ENCODE results near the gene TMPO. TPM values are rescaled to one million over a fixed set of nuclear protein-coding genes. Genes with fewer than 3 reads are reported as not detected.
"Not testable (repeated sequence)": the region's sequence is repeated elsewhere in the genome, so short reads cannot be mapped to it uniquely, and the experiment has no call there.

Gene TMPO
- total RNA-seq, 1 donor: 52.1 TPM

GRCh38 chr12:98503342-98503591, 12.1 kb upstream of the TMPO start:
- Histone ChIP-seq H4K20me1 (ENCODE audit: insufficient read depth, low read length) (no peaks in the 10 kb centered on the region), H2AFZ (ENCODE audit: low read length) (peak overlapping the region; percentile 99), H3K4me3 (ENCODE audit: insufficient read depth, low read length) (peak overlapping the region; percentile 88), H3K79me2 (ENCODE audit: insufficient read depth, low read length) (no peaks in the 10 kb centered on the region), H3K36me3 (ENCODE audit: insufficient read depth, low read length) (no peaks in the 10 kb centered on the region), H3K27ac (ENCODE audit: low read depth, low read length) (peak overlapping the region; percentile 87), H3K9me3 (ENCODE audit: low read depth, low read length) (no peaks in the 10 kb centered on the region), H3K4me2 (ENCODE audit: insufficient read depth, low read length) (peak overlapping the region; percentile 93), H3K4me1 (ENCODE audit: insufficient read depth, low read length) (peaks cover 7% of the 10 kb centered on the region), H3K27me3 (ENCODE audit: insufficient read depth, low read length) (no peaks in the 10 kb centered on the region)
- DNase-seq (ENCODE audit: insufficient read length, low spot score, missing footprints): no peak
- no peak for TF ChIP-seq CTCF (IDR thresholded peaks at IDR 0.05; ENCODE audit: extremely low read depth, low read depth, low read length)

- Histone ChIP-seq H4K20me1 (ENCODE audit: insufficient read depth, low read length) (no peaks in the 10 kb centered on the region), H3K36me3 (ENCODE audit: insufficient read depth, low read length) (no peaks in the 10 kb centered on the region), H3K4me1 (ENCODE audit: insufficient read depth, low read length) (peaks cover 7% of the 10 kb centered on the region), H3K4me3 (ENCODE audit: insufficient read depth, low read length) (peak overlapping the region; percentile 88), H3K9me3 (ENCODE audit: low read depth, low read length) (no peaks in the 10 kb centered on the region), H3K27ac (ENCODE audit: low read depth, low read length) (peak overlapping the region; percentile 87), H3K79me2 (ENCODE audit: insufficient read depth, low read length) (no peaks in the 10 kb centered on the region), H3K27me3 (ENCODE audit: insufficient read depth, low read length) (no peaks in the 10 kb centered on the region), H2AFZ (ENCODE audit: low read length) (peak overlapping the region; percentile 99), H3K4me2 (ENCODE audit: insufficient read depth, low read length) (peak overlapping the region; percentile 93)
- DNase-seq (ENCODE audit: insufficient read length, low spot score, missing footprints): peak; percentile 90
- no peak for TF ChIP-seq CTCF (IDR thresholded peaks at IDR 0.05; ENCODE audit: extremely low read depth, low read depth, low read length)
Observed at GRCh38 chr12:98503592-98504367, 11.6 kb upstream of the TMPO start.

- H2AFZ ChIP-seq (ENCODE audit: low read length): peak overlapping the region; percentile 99
- H3K36me3 ChIP-seq (ENCODE audit: insufficient read depth, low read length): no peaks in the 10 kb centered on the region
- H3K27ac ChIP-seq (ENCODE audit: low read depth, low read length): no peak overlapping the region
- no peaks in the 10 kb centered on the region for H3K79me2 ChIP-seq (ENCODE audit: insufficient read depth, low read length)
- H3K9me3 ChIP-seq (ENCODE audit: low read depth, low read length): no peaks in the 10 kb centered on the region
- peak overlapping the region; percentile 93 for H3K4me2 ChIP-seq (ENCODE audit: insufficient read depth, low read length)
- H3K27me3 ChIP-seq (ENCODE audit: insufficient read depth, low read length): no peaks in the 10 kb centered on the region
- no peak for DNase-seq (ENCODE audit: insufficient read length, low spot score, missing footprints)
- TF ChIP-seq CTCF (IDR thresholded peaks at IDR 0.05; ENCODE audit: extremely low read depth, low read depth, low read length): no peak
- H3K4me3 ChIP-seq (ENCODE audit: insufficient read depth, low read length): peak overlapping the region; percentile 88
- no peaks in the 10 kb centered on the region for H4K20me1 ChIP-seq (ENCODE audit: insufficient read depth, low read length)
- peaks cover 7% of the 10 kb centered on the region for H3K4me1 ChIP-seq (ENCODE audit: insufficient read depth, low read length)
Observed at GRCh38 chr12:98504368-98504617, 11.1 kb upstream of the TMPO start.

- Histone ChIP-seq H3K4me2 (ENCODE audit: insufficient read depth, low read length) (no peak overlapping the region), H3K27ac (ENCODE audit: low read depth, low read length) (no peak overlapping the region), H2AFZ (ENCODE audit: low read length) (no peak overlapping the region), H3K9me3 (ENCODE audit: low read depth, low read length) (no peaks in the 10 kb centered on the region), H3K27me3 (ENCODE audit: insufficient read depth, low read length) (no peaks in the 10 kb centered on the region), H3K79me2 (ENCODE audit: insufficient read depth, low read length) (peaks cover 10% of the 10 kb centered on the region), H4K20me1 (ENCODE audit: insufficient read depth, low read length) (no peaks in the 10 kb centered on the region), H3K4me1 (ENCODE audit: insufficient read depth, low read length) (peaks cover 6% of the 10 kb centered on the region), H3K4me3 (ENCODE audit: insufficient read depth, low read length) (no peak overlapping the region), H3K36me3 (ENCODE audit: insufficient read depth, low read length) (no peaks in the 10 kb centered on the region)
- no peak for TF ChIP-seq CTCF (IDR thresholded peaks at IDR 0.05; ENCODE audit: extremely low read depth, low read depth, low read length)
- DNase-seq (ENCODE audit: insufficient read length, low spot score, missing footprints): no peak
Observed at GRCh38 chr12:98509063-98509462, 6.3 kb upstream of the TMPO start.

- H4K20me1 ChIP-seq (ENCODE audit: insufficient read depth, low read length); H3K27me3 ChIP-seq (ENCODE audit: insufficient read depth, low read length); H3K27ac ChIP-seq (ENCODE audit: low read depth, low read length); H3K9me3 ChIP-seq (ENCODE audit: low read depth, low read length); H3K4me1 ChIP-seq (ENCODE audit: insufficient read depth, low read length); H3K36me3 ChIP-seq (ENCODE audit: insufficient read depth, low read length); H3K4me2 ChIP-seq (ENCODE audit: insufficient read depth, low read length); H2AFZ ChIP-seq (ENCODE audit: low read length); DNase-seq (ENCODE audit: insufficient read length, low spot score, missing footprints); H3K4me3 ChIP-seq (ENCODE audit: insufficient read depth, low read length): not testable (repeated sequence)
- peaks cover 30% of the 10 kb centered on the region for H3K79me2 ChIP-seq (ENCODE audit: insufficient read depth, low read length)
Observed at GRCh38 chr12:98511806-98512205, 3.6 kb upstream of the TMPO start.

Data from osteoblast (primary cell).